Panc1 (cell line): Measurements from ENCODE around the gene SPATA24. TPM values are rescaled to one million over a fixed set of nuclear protein-coding genes. Genes with fewer than 3 reads are reported as not detected.

Experiments
- ATAC-seq: fragments of 200-7000 bp; cut with Tn5 transposase; 2 replicates; pipeline ENCODE4 v1.9.1; 2020; ENCODE audit warnings: mild to moderate bottlenecking, moderate library complexity
- BruUV-seq: library from RNA; stranded (reverse); fragments of 400-500 nt; replicated peaks from 2 replicates; lab custom pipeline; 2021; lab: Mats Ljungman, UMichigan
- CTCF ChIA-PET: fragments of 300-600 bp; sonication (Branson Sonifier 250); formaldehyde crosslinking; loops from one replicate; lab custom pipeline; 2022; ENCODE audit warnings: antibody characterized with exemption; lab: Charles Lee
- POLR2A ChIA-PET: fragments of 300-600 bp; sonication (Branson Sonifier 250); formaldehyde crosslinking; loops from one replicate; lab custom pipeline; 2022; ENCODE audit warnings: antibody characterized with exemption; lab: Charles Lee
- DNase-seq: peaks from one replicate; pipeline ENCODE4 v3.0.0-alpha.2; 2010; ENCODE audit warnings: low read depth, low spot score
- H3K27ac ChIP-seq: 2 replicates; pipeline ENCODE4 v1.5.1; 2011; ENCODE audit warnings: mild to moderate bottlenecking, low read length, inconsistent platforms
- H3K27me3 ChIP-seq: fragments of 200-500 bp; sonication (Bioruptor generic); 2 replicates; pipeline ENCODE4 v1.6.0; 2014; ENCODE audit warnings: low read length, inconsistent platforms; ENCODE audit not compliant: control insufficient read depth, insufficient read depth
- H3K36me3 ChIP-seq: fragments of 200-500 bp; sonication (Bioruptor generic); 2 replicates; pipeline ENCODE4 v1.5.1; 2014; ENCODE audit warnings: inconsistent platforms, mild to moderate bottlenecking, low read length, moderate library complexity; ENCODE audit not compliant: control insufficient read depth, insufficient read depth
- H3K4me1 ChIP-seq: 2 replicates; pipeline ENCODE4 v1.5.1; 2011; ENCODE audit warnings: inconsistent platforms, mild to moderate bottlenecking, low read length, moderate library complexity; ENCODE audit not compliant: control insufficient read depth, insufficient read depth
- H3K4me3 ChIP-seq, 2 experiments: 2 replicates each; pipeline ENCODE4 v1.5.1; 2011 to 2012; ENCODE audit warnings: low read depth in 2 of 2, low read length in 2 of 2, mild to moderate bottlenecking in 2 of 2, inconsistent platforms in 1 of 2, moderate library complexity in 1 of 2
- H3K9me3 ChIP-seq: fragments of 200-500 bp; sonication (Bioruptor generic); 2 replicates; pipeline ENCODE4 v1.5.1; 2014; ENCODE audit warnings: low read depth, mild to moderate bottlenecking, inconsistent platforms, low read length, moderate library complexity; ENCODE audit not compliant: control insufficient read depth, insufficient read depth
- CTCF ChIP-seq: fragments of 450-650 bp; IDR thresholded peaks from 2 replicates; pipeline ENCODE4 v1.5.1; 2017; ENCODE audit warnings: mild to moderate bottlenecking
- POLR2AphosphoS5 ChIP-seq: IDR thresholded peaks from 2 replicates; pipeline ENCODE4 v1.6.1; 2012; ENCODE audit warnings: mild to moderate bottlenecking, low read depth, low read length, moderate library complexity
- REST ChIP-seq, 2 experiments: IDR thresholded peaks; 2 replicates each; pipeline ENCODE4 v1.6.1; 2011 to 2012; ENCODE audit warnings: low read depth in 2 of 2, control low read depth in 1 of 2, low read length in 1 of 2, mild to moderate bottlenecking in 1 of 2, moderate library complexity in 1 of 2; ENCODE audit not compliant: insufficient read depth in 1 of 2
- SIN3A ChIP-seq: IDR thresholded peaks from 2 replicates; pipeline ENCODE4 v1.6.1; 2012; ENCODE audit warnings: low read depth, mild to moderate bottlenecking, low read length, moderate library complexity, borderline replicate concordance; ENCODE audit not compliant: insufficient read depth
- TCF7L2 ChIP-seq: IDR thresholded peaks from 2 replicates; pipeline ENCODE4 v1.6.1; 2011; ENCODE audit warnings: mild to moderate bottlenecking, low read depth, low read length, inconsistent platforms
- in situ Hi-C: cut with HindIII; loops from 2 replicates; pipeline ENCODE4 v1.10.0; 2016; ENCODE audit warnings: low sequenced_read_pairs, low pct_unique_long_range_greater_than_20kb
- intact Hi-C: fragments of 100-400 bp; cut with micrococcal nuclease; formaldehyde crosslinking; loops from one replicate; pipeline ENCODE4 v1.10.0; 2022; ENCODE audit not compliant: unreplicated experiment
- total RNA-seq: library from RNA; stranded (reverse); gene quantifications from one replicate; pipeline ENCODE4 v1.2.1, GENCODE V29; 2021; ENCODE audit not compliant: unreplicated experiment

Gene SPATA24
- total RNA-seq, 1 experiment from 2014 or later, result 5.5 TPM

- no peak for DNase-seq
- no TSS peak for BruUV-seq
- ChIA-PET CTCF (no interaction called here), POLR2A (no interaction called here)
- intact Hi-C loops (loop anchor here (10.0 kb wide), 1 partner anchor 109 kb away; no protein-coding TSS in a partner anchor), in situ Hi-C loops (no loop called here)
- no peaks in the 10 kb centered on the region for H3K27me3 ChIP-seq
- H3K9me3 ChIP-seq, result no peaks in the 10 kb centered on the region
- no peak overlapping the region for H3K4me3 ChIP-seq
- ATAC-seq, result no peak
- peaks cover 27% of the 10 kb centered on the region for H3K4me1 ChIP-seq
- H3K36me3 ChIP-seq, result peaks cover 2% of the 10 kb centered on the region; the same call in 1 of the 2 replicates
- TF ChIP-seq CTCF (peak; percentile 27; the same call in 1 of the 2 replicates), POLR2AphosphoS5 (no peak)
- H3K27ac ChIP-seq, result no peak overlapping the region
Observed at GRCh38 chr5:139394123-139394653, 9.7 kb downstream of the SPATA24 start.

- CTCF ChIA-PET, result no interaction called here
- Histone ChIP-seq H3K4me3 (peak overlapping the region; percentile 62 to 75), H3K27me3 (no peaks in the 10 kb centered on the region), H3K27ac (peak overlapping the region; percentile 85), H3K36me3 (peaks cover 2% of the 10 kb centered on the region; the same call in 1 of the 2 replicates), H3K9me3 (no peaks in the 10 kb centered on the region), H3K4me1 (peaks cover 27% of the 10 kb centered on the region)
- DNase-seq (no peak), ATAC-seq (no peak)
- intact Hi-C loops (loop anchor here (10.0 kb wide), 1 partner anchor 109 kb away; no protein-coding TSS in a partner anchor), in situ Hi-C loops (no loop called here)
- no TSS peak for BruUV-seq
- POLR2A ChIA-PET, result no interaction called here
- TF ChIP-seq POLR2AphosphoS5, result no peak
- no peak for TF ChIP-seq CTCF
- no peak for TF ChIP-seq SIN3A
- no peak for TF ChIP-seq TCF7L2
- no peak for TF ChIP-seq REST (IDR thresholded peaks at IDR 0.05; ENCODE audit: insufficient read depth in 1 of 2, low read depth in 2 of 2, low read length in 1 of 2)
Observed at GRCh38 chr5:139393497-139394122, 10.3 kb downstream of the SPATA24 start.
